GM19395 (cell line): ENCODE measurements around the gene BIVM.

Source experiments
- ATAC-seq: cut with Tn5 transposase; IDR thresholded peaks from one replicate; pipeline ENCODE4 v1.9.1; 2021; ENCODE audit warnings: mild to moderate bottlenecking, moderate library complexity; ENCODE audit not compliant: unreplicated experiment

The BIVM gene

DNA sequence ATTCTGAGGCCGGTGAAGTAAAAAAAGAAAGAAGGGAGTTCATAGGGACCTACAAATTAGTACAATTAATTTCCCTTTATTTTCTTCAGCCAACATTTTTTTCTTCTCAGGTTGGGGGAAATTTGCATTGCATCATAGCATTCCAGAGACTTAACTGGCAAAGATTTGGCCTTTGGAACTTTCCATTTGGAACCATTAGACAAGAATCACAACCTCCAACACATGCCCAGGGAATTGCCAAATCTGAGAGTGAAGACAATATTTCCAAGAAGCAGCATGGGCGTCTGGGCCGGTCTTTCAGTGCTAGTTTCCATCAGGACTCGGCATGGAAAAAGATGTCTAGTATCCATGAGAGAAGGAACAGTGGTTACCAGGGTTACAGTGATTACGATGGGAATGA, 40.5 kb downstream of the BIVM start:
- no peak for ATAC-seq

DNA sequence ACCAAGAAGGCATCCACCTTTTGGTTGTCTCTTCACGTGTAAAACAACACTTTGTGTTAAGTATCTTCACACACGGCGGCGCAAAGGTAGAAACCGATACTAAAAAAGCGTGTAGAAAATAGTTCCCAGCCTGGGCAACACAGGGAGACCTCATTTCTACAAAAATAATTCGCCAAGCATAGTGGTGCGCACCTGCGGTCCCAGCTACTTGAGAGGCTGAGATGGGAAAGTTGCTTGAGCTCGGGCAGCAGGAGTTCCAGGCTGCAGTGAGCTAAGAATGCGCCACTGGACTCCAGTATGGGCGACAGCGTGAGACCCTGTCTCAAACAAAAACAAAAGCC, 46.3 kb downstream of the BIVM start:
- ATAC-seq = peak; percentile 32

DNA sequence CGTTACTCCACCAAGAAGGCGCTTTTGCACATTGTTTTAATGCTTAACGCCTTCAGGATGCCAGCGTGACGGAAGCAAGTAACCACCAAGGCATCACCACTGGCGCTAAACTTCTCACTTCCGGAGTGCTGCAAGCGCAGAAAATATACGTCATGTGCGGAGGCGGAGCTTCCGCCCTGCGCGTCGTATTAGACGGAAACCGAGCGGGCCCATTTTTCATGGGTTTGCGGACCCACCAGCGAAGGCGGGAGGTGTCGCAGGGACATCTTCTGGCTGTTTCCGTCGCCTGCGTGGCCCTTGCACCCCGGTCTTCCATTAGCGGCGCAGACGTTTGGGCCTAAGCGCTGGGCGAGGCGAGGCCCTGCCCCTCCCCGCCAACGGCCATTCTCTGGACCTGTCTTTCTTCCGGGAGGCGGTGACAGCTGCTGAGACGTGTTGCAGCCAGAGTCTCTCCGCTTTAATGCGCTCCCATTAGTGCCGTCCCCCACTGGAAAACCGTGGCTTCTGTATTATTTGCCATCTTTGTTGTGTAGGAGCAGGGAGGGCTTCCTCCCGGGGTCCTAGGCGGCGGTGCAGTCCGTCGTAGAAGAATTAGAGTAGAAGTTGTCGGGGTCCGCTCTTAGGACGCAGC, 46.8 kb downstream of the BIVM start, which contains the start of gene ERCC5:
Gene ERCC5 (plus strand): TSS at position 403 of the 631 bp plus-strand sequence. CDS start 235 bp downstream, outside the sequence.
- ATAC-seq = peak; percentile 87

DNA sequence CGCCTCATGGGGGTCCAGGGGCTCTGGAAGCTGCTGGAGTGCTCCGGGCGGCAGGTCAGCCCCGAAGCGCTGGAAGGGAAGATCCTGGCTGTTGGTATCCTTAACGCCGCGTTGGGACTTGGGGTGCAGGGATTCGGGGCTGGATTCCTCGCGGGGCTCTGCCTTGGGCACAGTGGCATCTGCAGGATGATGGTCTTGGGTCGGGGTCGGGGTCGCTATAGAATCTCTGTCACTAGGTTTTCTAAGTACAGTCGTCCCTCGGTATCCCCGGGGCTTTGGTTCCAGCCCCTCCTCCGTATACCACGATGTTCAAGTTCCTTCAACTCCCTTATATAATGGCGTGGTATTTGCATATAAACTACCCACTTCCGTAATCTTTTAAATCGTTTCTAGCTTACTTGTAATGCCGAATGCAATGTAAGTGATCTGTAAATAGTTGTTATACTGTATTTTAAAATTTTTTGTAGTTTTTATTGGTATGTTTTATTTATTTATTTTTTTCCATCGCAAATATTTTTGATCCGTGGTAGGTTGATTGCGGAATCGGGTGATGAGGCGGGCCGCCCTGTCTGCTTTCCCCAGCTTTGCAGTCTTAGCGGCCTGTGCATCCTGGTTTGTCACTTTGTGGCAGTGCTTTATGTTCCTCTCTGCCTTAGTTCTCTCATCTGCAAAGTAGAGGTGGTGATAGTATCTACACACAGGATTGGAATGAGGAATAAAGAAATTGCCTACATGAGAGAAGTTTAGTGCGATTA, 47.5 kb downstream of the BIVM start:
- ATAC-seq = peak; percentile 51

- ATAC-seq = peak; percentile 17
These were observed 48.6 kb downstream of the BIVM start for GRCh38 chr13:102847272-102848234.

GRCh38 chr13:102848956-102849355, 50.0 kb downstream of the BIVM start:
- no peak for ATAC-seq

GRCh38 chr13:102852556-102852955, 53.6 kb downstream of the BIVM start:
- no peak for ATAC-seq

DNA sequence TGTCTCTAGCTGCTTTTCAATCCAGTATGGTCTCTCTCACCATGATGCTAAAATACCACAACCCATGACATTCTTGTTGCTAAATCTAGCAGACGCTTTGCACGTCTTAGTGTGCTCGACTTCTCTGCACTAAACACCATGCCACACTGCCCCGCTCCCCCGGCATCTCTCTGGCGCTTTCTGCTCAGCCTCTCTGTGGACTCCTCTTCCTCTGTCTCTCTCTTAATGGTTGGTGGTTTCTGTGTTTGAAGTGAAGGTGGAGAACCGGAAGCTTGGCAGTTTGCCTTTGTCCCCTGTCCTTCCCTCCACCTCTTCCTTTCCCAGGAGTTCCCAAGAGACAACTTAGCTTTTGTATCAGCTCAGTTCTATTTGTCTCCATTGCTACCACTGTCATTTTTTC, 55.8 kb downstream of the BIVM start:
- peak; percentile 82 for ATAC-seq

GRCh38 chr13:102856557-102856956, 57.6 kb downstream of the BIVM start:
- ATAC-seq = no peak

- no peak for ATAC-seq
These were observed 63.8 kb downstream of the BIVM start for GRCh38 chr13:102862624-102863210.

- ATAC-seq = no peak
These were observed 64.7 kb downstream of the BIVM start for GRCh38 chr13:102863590-102863989.

- ATAC-seq = no peak
These were observed 69.5 kb downstream of the BIVM start for GRCh38 chr13:102868366-102868936.

DNA sequence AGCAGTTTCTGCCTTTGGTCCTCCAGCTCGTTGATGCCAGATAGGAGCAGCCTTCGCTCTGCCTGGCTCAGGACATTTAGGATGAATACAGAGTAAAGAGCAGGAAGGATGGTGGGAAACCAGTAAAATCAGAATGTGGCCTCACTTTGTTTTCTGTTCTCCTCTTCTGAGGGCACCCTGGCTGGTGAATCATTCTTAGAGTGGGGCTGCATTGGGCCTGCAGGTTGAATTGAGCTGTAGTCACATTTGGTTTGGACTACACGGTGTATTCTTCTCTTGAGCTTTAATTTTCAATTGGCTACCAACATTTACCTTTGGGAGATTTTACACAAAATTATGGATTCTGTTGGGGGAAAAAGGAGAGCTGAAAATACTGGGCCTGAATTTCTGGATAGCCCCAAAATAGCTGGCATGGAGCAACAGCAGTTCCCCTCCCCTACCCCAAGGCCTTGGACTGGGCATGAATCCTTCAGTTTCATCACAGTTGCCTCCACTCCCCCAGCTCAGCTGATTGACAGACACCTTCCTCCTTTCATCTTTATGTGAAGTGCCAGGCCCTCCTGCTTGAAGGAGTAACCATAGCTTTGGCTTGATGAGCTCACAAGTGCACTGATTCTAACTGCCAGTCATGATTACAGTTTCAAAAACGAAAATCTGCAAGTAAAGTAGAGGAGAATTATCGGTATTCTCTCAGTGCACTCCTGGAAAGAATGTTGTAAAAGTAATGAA, 71.2 kb downstream of the BIVM start:
- ATAC-seq = peak; percentile 23

DNA sequence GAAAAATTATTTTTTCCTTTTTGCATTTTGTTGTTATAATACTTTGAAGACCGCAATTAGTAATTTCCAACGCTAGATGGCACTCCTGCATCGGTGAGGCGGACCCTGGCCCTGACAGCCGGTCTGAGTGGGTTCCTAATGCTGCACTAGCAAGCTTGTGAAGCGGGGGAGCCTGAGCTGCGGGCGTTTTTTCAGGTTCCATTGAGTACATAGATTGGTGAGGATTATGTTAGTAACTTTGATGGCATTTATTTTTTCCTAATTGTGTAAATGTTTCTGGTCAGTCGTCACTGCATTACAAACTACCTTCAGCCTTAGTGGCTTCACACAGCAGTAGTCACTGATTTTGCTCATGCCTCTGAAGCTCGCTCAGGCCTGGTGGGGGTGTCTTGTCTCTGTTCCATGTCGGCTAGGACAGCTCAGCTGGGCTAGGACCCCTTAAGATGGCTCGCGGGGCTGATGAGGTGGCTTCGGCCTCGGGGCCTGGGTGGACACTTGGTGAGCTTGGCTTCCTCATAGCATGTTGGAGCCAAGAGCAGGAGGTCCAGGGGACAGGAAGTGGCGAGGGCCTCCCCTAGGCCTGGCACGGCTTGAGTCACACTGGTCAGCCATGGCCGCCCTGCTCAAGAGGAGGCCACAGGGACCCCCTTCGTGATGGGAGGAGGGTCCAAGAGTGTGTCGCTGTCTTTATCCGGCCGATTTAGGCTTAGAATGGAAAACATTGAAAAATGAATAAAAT, 71.9 kb downstream of the BIVM start:
- peak; percentile 91 for ATAC-seq

GRCh38 chr13:102872131-102872530, 73.2 kb downstream of the BIVM start:
- no peak for ATAC-seq

DNA sequence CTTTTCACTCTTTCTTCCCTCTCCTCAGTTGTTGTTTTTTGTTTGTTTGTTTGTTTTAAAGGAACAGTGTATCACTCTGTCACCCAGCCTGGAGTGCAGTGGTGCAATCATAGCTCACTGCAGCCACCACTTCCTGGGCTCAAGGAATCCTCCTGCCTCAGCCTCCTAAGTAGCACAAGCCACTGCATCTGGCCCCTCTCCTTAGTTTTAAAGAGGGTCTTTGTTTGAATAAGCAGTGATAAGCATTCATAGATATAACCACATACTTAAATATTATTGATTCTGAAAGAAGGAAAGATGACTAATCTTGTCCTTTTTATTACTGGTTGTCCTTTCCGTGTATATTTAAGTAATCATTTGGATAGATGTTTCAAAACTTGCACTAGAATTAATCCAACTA, 73.6 kb downstream of the BIVM start:
- ATAC-seq = no peak

DNA sequence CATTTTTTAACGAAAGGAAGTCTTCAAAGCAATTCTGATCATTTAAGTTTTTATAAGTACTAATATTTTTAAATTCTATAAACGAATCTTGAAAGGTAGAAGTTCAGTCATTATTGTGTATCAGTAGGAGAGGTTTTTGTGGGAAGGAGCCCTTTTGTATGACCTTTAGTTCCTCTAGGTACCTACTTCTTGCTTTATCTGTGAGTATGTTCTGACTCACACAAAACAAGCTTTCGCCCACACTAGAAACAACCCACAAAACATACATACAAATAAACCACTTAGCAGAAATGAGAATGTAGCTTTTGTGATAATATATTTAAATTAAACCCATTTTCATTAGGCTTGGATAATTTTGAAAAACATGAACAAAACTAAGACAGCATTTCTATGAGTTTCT, 74.7 kb downstream of the BIVM start:
- peak; percentile 48 for ATAC-seq

DNA sequence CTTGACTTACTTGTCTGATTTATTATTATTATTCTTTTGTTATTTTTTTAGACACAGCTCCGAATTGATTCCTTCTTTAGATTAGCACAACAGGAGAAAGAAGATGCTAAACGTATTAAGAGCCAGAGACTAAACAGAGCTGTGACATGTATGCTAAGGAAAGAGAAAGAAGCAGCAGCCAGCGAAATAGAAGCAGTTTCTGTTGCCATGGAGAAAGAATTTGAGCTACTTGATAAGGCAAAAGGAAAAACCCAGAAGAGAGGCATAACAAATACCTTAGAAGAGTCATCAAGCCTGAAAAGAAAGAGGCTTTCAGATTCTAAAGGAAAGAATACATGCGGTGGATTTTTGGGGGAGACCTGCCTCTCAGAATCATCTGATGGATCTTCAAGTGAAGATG, 76.3 kb downstream of the BIVM start:
- ATAC-seq = no peak

DNA sequence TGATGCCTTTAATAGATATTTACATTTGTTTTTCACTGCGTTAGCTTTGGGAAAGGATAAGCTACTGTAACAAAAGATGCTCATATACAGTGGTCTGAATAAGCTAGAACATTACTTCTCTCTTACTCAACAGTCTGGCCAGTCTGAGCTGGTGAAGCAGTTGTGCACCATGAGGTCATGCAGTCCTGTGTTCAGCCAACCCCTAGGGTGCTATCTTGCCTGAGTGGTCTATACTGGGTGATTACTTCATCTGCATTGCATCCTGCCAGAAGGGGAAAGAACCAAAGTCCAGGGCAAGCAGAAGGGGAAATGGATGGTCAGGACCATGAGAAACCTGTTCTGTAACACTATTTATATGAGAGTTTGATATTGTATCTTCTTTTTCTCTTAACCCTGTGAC, 78.4 kb downstream of the BIVM start:
- no peak for ATAC-seq
